Spinal cord (tissue), 10 donors: ENCODE results near the gene GPHN. TPM values are rescaled to one million over a fixed set of nuclear protein-coding genes. Genes with fewer than 3 reads are reported as not detected.

ENCODE experiments used
- DNase-seq, 6 donors: peaks; one replicate each; pipeline versions ENCODE4 v3.0.0 to v3.0.0-alpha.2; 2013 to 2015; ENCODE audit warnings: low spot score in 6 of 6, low read depth in 4 of 6
- H3K27ac ChIP-seq: one replicate; pipeline ENCODE4 v1.5.1; 2013; ENCODE audit warnings: low read depth, low read length, control low read depth
- H3K27me3 ChIP-seq: one replicate; pipeline ENCODE4 v1.6.1; 2013; ENCODE audit warnings: low read length; ENCODE audit not compliant: control insufficient read depth, insufficient read depth
- H3K36me3 ChIP-seq: one replicate; pipeline ENCODE4 v1.6.1; 2013; ENCODE audit warnings: low read length; ENCODE audit not compliant: control insufficient read depth, insufficient read depth
- H3K4me1 ChIP-seq: one replicate; pipeline ENCODE4 v1.6.1; 2013; ENCODE audit warnings: low read length; ENCODE audit not compliant: control insufficient read depth, insufficient read depth
- H3K4me3 ChIP-seq: one replicate; pipeline ENCODE4 v1.5.1; 2013; ENCODE audit warnings: low read depth, low read length, control low read depth
- H3K9me3 ChIP-seq: one replicate; pipeline ENCODE4 v1.6.1; 2013; ENCODE audit warnings: low read length; ENCODE audit not compliant: control insufficient read depth, insufficient read depth
- WGBS: methylation state at CpG from one replicate; pipeline ENCODE4 v1.1.5; 2013; ENCODE audit warnings: missing lambda C conversion rate; ENCODE audit not compliant: insufficient coverage; 5-methylcytosine and 5-hydroxymethylcytosine counted together
- polyA plus RNA-seq, 2 donors: library from polyadenylated mRNA; unstranded; fragments of 120-200 nt; gene quantifications; one replicate each; pipeline ENCODE4 v1.2.1, GENCODE V29; 2013; ENCODE audit not compliant: insufficient read length in 2 of 2
- total RNA-seq, 2 donors: library from RNA; depleted of rRNA in 1 of 2; stranded (reverse); fragments of 120-200 nt in 1 of 2; fragments of >200 nt in 1 of 2; gene quantifications; one replicate each; pipeline versions ENCODE4 v1.2.3 to v1.2.4, GENCODE V29; 2013 to 2014
- donor health status: healthy.

Gene GPHN
- total and polyA plus RNA-seq, 4 donors: 38.5 to 115 (median 103) TPM

- no peak for DNase-seq
- Histone ChIP-seq H3K4me3 (no peak overlapping the region), H3K9me3 (no peaks in the 10 kb centered on the region), H3K36me3 (peaks cover 3% of the 10 kb centered on the region), H3K27me3 (no peaks in the 10 kb centered on the region), H3K27ac (no peak overlapping the region), H3K4me1 (no peaks in the 10 kb centered on the region)
- WGBS: no CpG with 5 or more reads among the region's 4 CpGs
These were observed 654.4 kb downstream of the GPHN start for GRCh38 chr14:67162385-67162784.

GRCh38 chr14:67166450-67166853 is 658.5 kb downstream of the GPHN start:
- no peaks in the 10 kb centered on the region for H3K9me3 ChIP-seq
- peak; percentile 9 to 87 (median 36) for DNase-seq
- H3K4me1 ChIP-seq: no peaks in the 10 kb centered on the region
- no peak overlapping the region for H3K4me3 ChIP-seq
- 100% methylated on average over 2 of the region's 5 CpGs for WGBS
- H3K27me3 ChIP-seq: no peaks in the 10 kb centered on the region
- H3K36me3 ChIP-seq: peaks cover 3% of the 10 kb centered on the region
- H3K27ac ChIP-seq: no peak overlapping the region

DNA sequence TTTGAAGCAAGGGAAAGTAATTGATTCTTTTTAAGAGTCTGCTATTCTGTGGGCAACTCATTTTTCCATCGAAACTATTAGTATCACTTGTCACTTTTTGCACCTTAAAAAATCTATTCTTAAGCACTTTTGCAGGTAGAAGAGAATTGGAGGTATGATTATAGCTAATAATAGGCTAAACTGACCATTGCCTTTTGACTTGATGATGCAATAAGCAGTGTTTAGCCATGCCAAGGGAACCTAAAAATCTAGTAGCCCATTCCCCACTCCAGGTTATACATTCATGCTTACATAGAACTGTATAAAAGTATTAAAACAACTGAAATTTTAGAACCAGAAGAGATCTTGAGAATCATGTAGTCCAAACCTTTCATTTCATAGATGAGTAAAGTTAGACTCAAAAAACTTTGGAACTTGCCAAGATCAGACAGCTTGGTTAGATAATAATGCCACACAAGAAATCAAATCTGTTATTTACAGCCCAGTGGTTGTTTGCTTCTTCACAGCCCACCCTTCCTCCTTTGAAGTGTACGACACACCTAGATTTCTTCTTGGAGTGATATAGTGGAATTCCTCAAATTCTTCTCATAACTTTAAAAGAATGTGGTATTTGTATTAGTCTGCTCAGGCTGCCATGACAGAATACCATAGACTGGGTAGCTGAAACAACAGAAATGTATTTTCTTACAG is 659.6 kb downstream of the GPHN start:
- Histone ChIP-seq H3K27me3 (no peaks in the 10 kb centered on the region), H3K27ac (no peak overlapping the region), H3K4me1 (no peaks in the 10 kb centered on the region), H3K36me3 (peaks cover 13% of the 10 kb centered on the region), H3K4me3 (no peak overlapping the region), H3K9me3 (no peaks in the 10 kb centered on the region)
- no CpG with 5 or more reads among the region's 2 CpGs for WGBS
- DNase-seq: no peak

DNA sequence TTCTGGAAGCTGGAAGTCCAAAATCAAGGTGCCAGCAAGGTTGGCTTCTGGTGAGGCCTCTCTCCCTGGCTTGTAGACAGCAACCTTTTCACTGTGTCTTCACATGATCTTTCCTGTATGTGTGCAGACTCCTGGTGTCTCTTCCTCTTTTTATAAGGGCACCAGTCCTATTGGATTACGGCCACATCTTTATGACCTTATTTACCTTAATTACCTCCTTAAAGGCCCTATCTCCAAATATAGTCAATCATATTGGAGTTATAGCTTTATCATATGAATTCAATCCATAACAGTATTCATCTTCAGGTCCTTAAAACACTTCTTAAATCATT is 660.1 kb downstream of the GPHN start:
- H3K27ac ChIP-seq: no peak overlapping the region
- WGBS: no CpG with 5 or more reads among the region's 1 CpG
- no peaks in the 10 kb centered on the region for H3K27me3 ChIP-seq
- H3K4me1 ChIP-seq: no peaks in the 10 kb centered on the region
- peaks cover 3% of the 10 kb centered on the region for H3K9me3 ChIP-seq
- H3K36me3 ChIP-seq: peaks cover 17% of the 10 kb centered on the region
- no peak for DNase-seq
- no peak overlapping the region for H3K4me3 ChIP-seq

GRCh38 chr14:67170660-67171059 is 662.7 kb downstream of the GPHN start:
- H3K9me3 ChIP-seq: peaks cover 8% of the 10 kb centered on the region
- no peak overlapping the region for H3K27ac ChIP-seq
- no peaks in the 10 kb centered on the region for H3K4me1 ChIP-seq
- H3K4me3 ChIP-seq: no peak overlapping the region
- no CpG with 5 or more reads among the region's 1 CpG for WGBS
- H3K36me3 ChIP-seq: peaks cover 17% of the 10 kb centered on the region
- H3K27me3 ChIP-seq: no peaks in the 10 kb centered on the region
- no peak for DNase-seq

GRCh38 chr14:67172056-67172455 is 664.1 kb downstream of the GPHN start:
- H3K9me3 ChIP-seq: peaks cover 8% of the 10 kb centered on the region
- no peaks in the 10 kb centered on the region for H3K4me1 ChIP-seq
- no peak overlapping the region for H3K4me3 ChIP-seq
- no peak for DNase-seq
- H3K27me3 ChIP-seq: no peaks in the 10 kb centered on the region
- H3K27ac ChIP-seq: no peak overlapping the region
- WGBS: 98% methylated on average over 5 of the region's 5 CpGs
- H3K36me3 ChIP-seq: peaks cover 17% of the 10 kb centered on the region

- Histone ChIP-seq H3K4me1 (no peaks in the 10 kb centered on the region), H3K36me3 (peaks cover 17% of the 10 kb centered on the region), H3K4me3 (no peak overlapping the region), H3K9me3 (peaks cover 8% of the 10 kb centered on the region), H3K27ac (no peak overlapping the region), H3K27me3 (no peaks in the 10 kb centered on the region)
- no peak for DNase-seq
- WGBS: 100% methylated on average over 1 of the region's 1 CpG
These were observed 664.6 kb downstream of the GPHN start for GRCh38 chr14:67172520-67172919.

GRCh38 chr14:67173719-67174118 is 665.8 kb downstream of the GPHN start:
- DNase-seq: no peak
- no peak overlapping the region for H3K27ac ChIP-seq
- peaks cover 11% of the 10 kb centered on the region for H3K9me3 ChIP-seq
- no peaks in the 10 kb centered on the region for H3K27me3 ChIP-seq
- no peaks in the 10 kb centered on the region for H3K4me1 ChIP-seq
- H3K4me3 ChIP-seq: no peak overlapping the region
- WGBS: no CpG with 5 or more reads among the region's 2 CpGs
- peaks cover 17% of the 10 kb centered on the region for H3K36me3 ChIP-seq

GRCh38 chr14:67186172-67186768 is 678.3 kb downstream of the GPHN start:
- Histone ChIP-seq H3K27ac (no peak overlapping the region), H3K9me3 (no peaks in the 10 kb centered on the region), H3K4me1 (no peaks in the 10 kb centered on the region), H3K27me3 (no peaks in the 10 kb centered on the region), H3K4me3 (no peak overlapping the region), H3K36me3 (no peaks in the 10 kb centered on the region)
- 86% methylated on average over 3 of the region's 5 CpGs for WGBS
- no peak for DNase-seq
